ENCODE results near the gene IL20RB. TPM values are rescaled to one million over a fixed set of nuclear protein-coding genes. Genes with fewer than 3 reads are reported as not detected.

The IL20RB gene
- total and polyA plus RNA-seq, 12 donors: 0.12 to 1.7 (median 0.71) TPM; not detected in 1

DNA sequence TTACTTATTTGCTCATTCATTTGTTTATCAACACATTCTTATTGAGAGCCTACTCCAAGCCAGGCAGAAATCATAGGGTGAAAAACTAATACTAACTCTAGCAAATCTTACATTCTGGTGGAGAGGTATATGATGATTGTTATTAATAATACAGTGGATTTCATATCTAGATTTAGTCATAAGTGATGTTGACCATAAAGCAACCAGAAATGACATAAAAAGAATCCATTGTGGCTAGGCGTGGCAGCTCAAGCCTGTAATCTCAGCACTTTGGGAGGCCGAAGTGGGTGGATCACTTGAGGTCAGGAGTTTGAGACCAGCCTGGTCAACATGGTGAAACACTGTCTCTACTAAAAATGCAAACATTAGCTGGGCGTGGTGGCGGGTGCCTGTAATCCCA lies 26.2 kb upstream of the IL20RB start:
- Histone ChIP-seq H3K27me3 (no peaks in the 10 kb centered on the region), H3K36me3 (replicated peaks in 1 of 2) (no peaks in the 10 kb centered on the region), H3K4me3 (peak overlapping the region in 1 of 4 donors; percentile 21), H3K9me3 (replicated peaks in 1 of 3) (peaks cover 0 to 2% (median 0%) of the 10 kb centered on the region in 3 donors), H3K27ac (no peak overlapping the region), H3K4me1 (replicated peaks in 1 of 2) (peaks cover 0 to 32% of the 10 kb centered on the region in 2 donors)
- WGBS, 4 donors: 82 to 96% (median 88%) methylated on average over 4 of the region's 4 CpGs
- DNase-seq: no peak
- intact Hi-C loops (cut with DNase I): no loop called here
- TF ChIP-seq POLR2A (IDR thresholded peaks at IDR 0.05) (no peak), CTCF (IDR thresholded peaks at IDR 0.05) (no peak)

DNA sequence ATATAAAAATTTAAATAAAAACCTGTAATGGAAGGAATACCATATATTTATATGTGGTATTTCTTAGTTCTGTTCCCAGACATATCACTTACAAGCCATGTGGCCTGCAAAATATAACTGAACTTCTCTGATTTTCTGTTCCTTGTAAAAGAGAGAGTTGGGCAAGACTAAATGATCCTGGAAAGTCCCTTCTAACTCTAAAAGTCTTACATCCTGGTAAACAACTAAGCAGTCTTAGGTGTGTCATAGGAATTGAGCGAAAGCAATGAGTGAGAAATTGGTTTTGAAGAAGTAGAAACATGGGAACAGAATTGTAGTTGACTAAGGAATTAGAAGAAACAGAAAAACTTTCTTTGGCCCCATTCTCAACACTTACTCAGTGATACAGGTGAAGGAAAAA lies 25.3 kb upstream of the IL20RB start:
- Histone ChIP-seq H3K27me3 (no peaks in the 10 kb centered on the region), H3K4me1 (replicated peaks in 1 of 2) (peaks cover 0 to 32% of the 10 kb centered on the region in 2 donors), H3K9me3 (replicated peaks in 1 of 3) (peaks cover 0 to 7% (median 0%) of the 10 kb centered on the region in 3 donors), H3K4me3 (no peak overlapping the region), H3K27ac (no peak overlapping the region), H3K36me3 (replicated peaks in 1 of 2) (no peaks in the 10 kb centered on the region)
- 74 to 86% (median 81%) methylated on average over 1 of the region's 1 CpG for WGBS, 4 donors
- intact Hi-C loops (cut with DNase I): no loop called here
- TF ChIP-seq POLR2A (IDR thresholded peaks at IDR 0.05) (no peak), CTCF (IDR thresholded peaks at IDR 0.05) (no peak)
- DNase-seq: no peak

GRCh38 chr3:136932978-136933772 lies 24.6 kb upstream of the IL20RB start:
- H3K36me3 ChIP-seq (replicated peaks in 1 of 2): no peaks in the 10 kb centered on the region
- intact Hi-C loops (cut with DNase I): no loop called here
- 77 to 92% (median 84%) methylated on average over 1 of the region's 1 CpG for WGBS, 4 donors
- H3K9me3 ChIP-seq (replicated peaks in 1 of 3): peaks cover 0 to 7% (median 0%) of the 10 kb centered on the region in 3 donors
- H3K4me3 ChIP-seq: no peak overlapping the region
- TF ChIP-seq CTCF (IDR thresholded peaks at IDR 0.05) (no peak), POLR2A (IDR thresholded peaks at IDR 0.05) (no peak)
- no peak overlapping the region for H3K27ac ChIP-seq
- H3K4me1 ChIP-seq (replicated peaks in 1 of 2): peaks cover 2 to 36% of the 10 kb centered on the region in 2 donors
- DNase-seq: no peak
- H3K27me3 ChIP-seq: no peaks in the 10 kb centered on the region

GRCh38 chr3:136937175-136937574 lies 20.6 kb upstream of the IL20RB start:
- no peak for TF ChIP-seq CTCF (IDR thresholded peaks at IDR 0.05)
- no peak for TF ChIP-seq POLR2A (IDR thresholded peaks at IDR 0.05)
- Histone ChIP-seq H3K27ac (no peak overlapping the region), H3K27me3 (no peaks in the 10 kb centered on the region), H3K36me3 (replicated peaks in 1 of 2) (no peaks in the 10 kb centered on the region), H3K9me3 (replicated peaks in 1 of 3) (peaks cover 0 to 7% (median 0%) of the 10 kb centered on the region in 3 donors), H3K4me1 (replicated peaks in 1 of 2) (peaks cover 6 to 25% of the 10 kb centered on the region in 2 donors), H3K4me3 (no peak overlapping the region)
- WGBS, 4 donors: 93 to 100% (median 97%) methylated on average over 1 of the region's 1 CpG
- intact Hi-C loops (cut with DNase I): no loop called here
- no peak for DNase-seq

All from adrenal gland (tissue), 12 donors.